ENCODE measurements around the gene TMEM132D. TPM values are rescaled to one million over a fixed set of nuclear protein-coding genes. Genes with fewer than 3 reads are reported as not detected.

Gene TMEM132D
- total RNA-seq, 1 donor from 2014 or later, result 1.1 TPM

DNA sequence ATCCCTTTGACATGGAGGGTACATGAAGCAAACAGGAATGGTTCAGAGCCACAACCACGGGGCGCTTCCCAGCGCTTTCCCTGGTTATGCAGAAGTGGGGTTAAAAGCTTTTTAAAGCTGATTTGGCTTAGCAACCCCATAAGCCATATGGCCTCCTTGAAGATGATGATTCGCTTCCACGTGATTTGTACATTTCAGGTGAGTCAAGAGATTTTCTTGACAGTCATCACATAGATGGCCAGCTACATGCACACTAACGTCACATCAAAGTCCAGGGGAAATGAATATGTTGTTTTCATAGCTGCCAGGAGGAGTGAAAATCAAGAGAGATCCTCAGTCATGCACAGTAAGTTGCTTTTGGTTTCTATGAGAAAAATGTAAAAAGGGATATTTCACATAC, 309.7 kb downstream of the TMEM132D start:
- H3K4me3 Mint-ChIP-seq, result no peak overlapping the region
- no peaks in the 10 kb centered on the region for H3K27me3 ChIP-seq
- H3K4me2 ChIP-seq, result no peak overlapping the region
- H3K4me1 ChIP-seq, result no peaks in the 10 kb centered on the region
- H3K4me1 Mint-ChIP-seq, result peaks cover 15% of the 10 kb centered on the region
- peaks cover 6% of the 10 kb centered on the region for H3K36me3 Mint-ChIP-seq
- H3K36me3 ChIP-seq, result no peaks in the 10 kb centered on the region
- no peak overlapping the region for H3K4me3 ChIP-seq
- peaks cover 6% of the 10 kb centered on the region for H3K9me3 Mint-ChIP-seq
- H3K9ac ChIP-seq, result no peak overlapping the region
- H4K20me1 ChIP-seq (ENCODE audit: low read depth), result no peaks in the 10 kb centered on the region
- no peaks in the 10 kb centered on the region for H3K9me3 ChIP-seq (ENCODE audit: low read depth)
- H3K27ac ChIP-seq, result no peak overlapping the region
- no peaks in the 10 kb centered on the region for H3K27me3 Mint-ChIP-seq (ENCODE audit: insufficient read depth, low read depth)
- no peak overlapping the region for H3K27ac Mint-ChIP-seq
- no peaks in the 10 kb centered on the region for H3F3A ChIP-seq (ENCODE audit: low read depth)
- TF ChIP-seq, protein P1, sequence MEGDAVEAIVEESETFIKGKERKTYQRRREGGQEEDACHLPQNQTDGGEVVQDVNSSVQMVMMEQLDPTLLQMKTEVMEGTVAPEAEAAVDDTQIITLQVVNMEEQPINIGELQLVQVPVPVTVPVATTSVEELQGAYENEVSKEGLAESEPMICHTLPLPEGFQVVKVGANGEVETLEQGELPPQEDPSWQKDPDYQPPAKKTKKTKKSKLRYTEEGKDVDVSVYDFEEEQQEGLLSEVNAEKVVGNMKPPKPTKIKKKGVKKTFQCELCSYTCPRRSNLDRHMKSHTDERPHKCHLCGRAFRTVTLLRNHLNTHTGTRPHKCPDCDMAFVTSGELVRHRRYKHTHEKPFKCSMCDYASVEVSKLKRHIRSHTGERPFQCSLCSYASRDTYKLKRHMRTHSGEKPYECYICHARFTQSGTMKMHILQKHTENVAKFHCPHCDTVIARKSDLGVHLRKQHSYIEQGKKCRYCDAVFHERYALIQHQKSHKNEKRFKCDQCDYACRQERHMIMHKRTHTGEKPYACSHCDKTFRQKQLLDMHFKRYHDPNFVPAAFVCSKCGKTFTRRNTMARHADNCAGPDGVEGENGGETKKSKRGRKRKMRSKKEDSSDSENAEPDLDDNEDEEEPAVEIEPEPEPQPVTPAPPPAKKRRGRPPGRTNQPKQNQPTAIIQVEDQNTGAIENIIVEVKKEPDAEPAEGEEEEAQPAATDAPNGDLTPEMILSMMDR (IDR thresholded peaks at IDR 0.05), result no peak
- DNase-seq (ENCODE audit: low spot score), result no peak
- no peaks in the 10 kb centered on the region for H3K79me2 ChIP-seq (ENCODE audit: low read depth)
- H2AFZ ChIP-seq (replicated peaks), result no peak overlapping the region

DNA sequence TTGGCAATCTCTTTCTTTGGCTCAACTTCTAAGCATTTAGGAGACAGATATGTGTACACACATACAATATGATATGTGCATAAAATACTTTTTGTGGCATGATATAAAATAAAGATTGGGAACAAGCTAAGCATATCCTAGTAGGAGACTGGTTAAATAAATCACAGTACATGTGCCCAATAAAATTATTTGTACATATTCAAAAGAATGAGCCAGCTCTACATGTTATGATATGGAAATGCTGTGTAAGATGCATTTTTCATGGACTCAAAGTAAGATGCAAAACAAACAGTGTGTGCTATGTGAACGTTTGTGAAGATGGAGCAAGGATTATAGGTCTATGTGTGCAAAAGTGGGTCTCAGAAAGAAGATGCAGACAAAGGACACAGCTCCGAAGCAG, 311.4 kb downstream of the TMEM132D start:
- DNase-seq (ENCODE audit: low spot score), result no peak
- Mint-ChIP-seq H3K36me3 (peaks cover 11% of the 10 kb centered on the region), H3K27me3 (ENCODE audit: insufficient read depth, low read depth) (no peaks in the 10 kb centered on the region), H3K4me1 (no peaks in the 10 kb centered on the region), H3K27ac (no peak overlapping the region), H3K9me3 (peaks cover 13% of the 10 kb centered on the region), H3K4me3 (no peak overlapping the region)
- H3K79me2 ChIP-seq (ENCODE audit: low read depth), result no peaks in the 10 kb centered on the region
- no peak overlapping the region for H3K4me3 ChIP-seq
- H3K36me3 ChIP-seq, result no peaks in the 10 kb centered on the region
- no peak for TF ChIP-seq EZH2phosphoT487 (IDR thresholded peaks at IDR 0.05)
- TF ChIP-seq, protein P1 (IDR thresholded peaks at IDR 0.05), result no peak
- TF ChIP-seq EZH2 (IDR thresholded peaks at IDR 0.05), result no peak
- H3K4me1 ChIP-seq, result no peaks in the 10 kb centered on the region
- H3K9ac ChIP-seq, result no peak overlapping the region
- H3K9me3 ChIP-seq (ENCODE audit: low read depth), result no peaks in the 10 kb centered on the region
- H3K27ac ChIP-seq, result no peak overlapping the region
- no peaks in the 10 kb centered on the region for H3K27me3 ChIP-seq
- H2AFZ ChIP-seq (replicated peaks), result no peak overlapping the region
- H3K4me2 ChIP-seq, result no peak overlapping the region
- H4K20me1 ChIP-seq (ENCODE audit: low read depth), result no peaks in the 10 kb centered on the region
- no peaks in the 10 kb centered on the region for H3F3A ChIP-seq (ENCODE audit: low read depth)

DNA sequence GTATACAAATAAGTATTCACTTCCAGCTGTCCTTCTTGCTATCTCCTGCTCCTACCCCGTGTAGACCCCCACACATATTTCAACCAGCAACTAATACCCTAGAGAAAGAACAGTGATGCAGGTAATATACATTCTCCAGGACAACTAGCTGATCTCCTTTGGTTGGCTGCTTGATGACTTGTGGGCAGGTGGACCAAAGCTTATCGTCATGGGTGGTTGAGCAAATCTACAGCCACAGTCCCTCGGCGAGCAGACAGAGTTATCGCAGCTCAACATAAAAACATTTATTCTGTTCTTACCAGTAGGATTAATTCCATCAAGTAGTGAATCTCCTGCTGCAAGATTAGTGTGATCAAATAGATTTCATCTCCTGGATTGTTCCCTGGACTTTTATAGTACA, 314.3 kb downstream of the TMEM132D start:
- Mint-ChIP-seq H3K27ac (no peak overlapping the region), H3K36me3 (peaks cover 11% of the 10 kb centered on the region), H3K4me3 (no peak overlapping the region), H3K9me3 (peaks cover 20% of the 10 kb centered on the region), H3K4me1 (peaks cover 7% of the 10 kb centered on the region), H3K27me3 (ENCODE audit: insufficient read depth, low read depth) (no peaks in the 10 kb centered on the region)
- no peaks in the 10 kb centered on the region for H3K79me2 ChIP-seq (ENCODE audit: low read depth)
- no peak overlapping the region for H2AFZ ChIP-seq (replicated peaks)
- no peak for TF ChIP-seq EZH2phosphoT487 (IDR thresholded peaks at IDR 0.05)
- no peak for TF ChIP-seq EZH2 (IDR thresholded peaks at IDR 0.05)
- TF ChIP-seq, protein P1 (IDR thresholded peaks at IDR 0.05), result no peak
- no peaks in the 10 kb centered on the region for H3K9me3 ChIP-seq (ENCODE audit: low read depth)
- no peaks in the 10 kb centered on the region for H3F3A ChIP-seq (ENCODE audit: low read depth)
- no peak overlapping the region for H3K27ac ChIP-seq
- H4K20me1 ChIP-seq (ENCODE audit: low read depth), result no peaks in the 10 kb centered on the region
- no peak overlapping the region for H3K4me3 ChIP-seq
- no peak overlapping the region for H3K9ac ChIP-seq
- no peaks in the 10 kb centered on the region for H3K36me3 ChIP-seq
- no peaks in the 10 kb centered on the region for H3K27me3 ChIP-seq
- H3K4me2 ChIP-seq, result no peak overlapping the region
- no peak for DNase-seq (ENCODE audit: low spot score)
- no peaks in the 10 kb centered on the region for H3K4me1 ChIP-seq

DNA sequence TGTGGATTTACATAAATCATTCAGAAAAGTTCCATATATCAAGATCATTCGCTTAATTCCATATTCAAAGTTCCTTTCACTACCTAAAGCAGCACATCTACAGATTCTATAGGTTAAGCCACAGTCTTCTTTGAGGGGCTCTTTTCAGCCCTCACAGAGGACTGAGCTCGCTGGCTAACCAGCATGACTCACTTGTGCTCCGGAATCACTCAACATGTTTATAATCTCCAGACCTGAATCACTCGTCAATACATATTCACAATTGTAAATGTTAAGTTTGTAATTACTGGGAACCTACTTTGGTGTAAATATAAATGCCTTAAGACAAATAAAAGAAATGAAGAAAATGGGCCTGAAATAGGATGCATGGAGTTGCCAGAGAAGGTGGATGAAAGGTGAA, 315.7 kb downstream of the TMEM132D start:
- Histone ChIP-seq H3K9me3 (ENCODE audit: low read depth) (no peaks in the 10 kb centered on the region), H3K4me2 (no peak overlapping the region), H3K27ac (no peak overlapping the region), H3K79me2 (ENCODE audit: low read depth) (no peaks in the 10 kb centered on the region), H3K9ac (no peak overlapping the region), H3F3A (ENCODE audit: low read depth) (no peaks in the 10 kb centered on the region), H3K4me3 (no peak overlapping the region), H2AFZ (replicated peaks) (no peak overlapping the region), H3K4me1 (no peaks in the 10 kb centered on the region), H3K36me3 (no peaks in the 10 kb centered on the region), H3K27me3 (no peaks in the 10 kb centered on the region), H4K20me1 (ENCODE audit: low read depth) (no peaks in the 10 kb centered on the region)
- H3K27me3 Mint-ChIP-seq (ENCODE audit: insufficient read depth, low read depth), result no peaks in the 10 kb centered on the region
- H3K9me3 Mint-ChIP-seq, result peaks cover 20% of the 10 kb centered on the region
- H3K36me3 Mint-ChIP-seq, result peaks cover 11% of the 10 kb centered on the region
- no peak overlapping the region for H3K27ac Mint-ChIP-seq
- peaks cover 17% of the 10 kb centered on the region for H3K4me1 Mint-ChIP-seq
- no peak for DNase-seq (ENCODE audit: low spot score)
- TF ChIP-seq EZH2 (IDR thresholded peaks at IDR 0.05), result no peak
- TF ChIP-seq, protein P1 (IDR thresholded peaks at IDR 0.05), result no peak
- no peak for TF ChIP-seq EZH2phosphoT487 (IDR thresholded peaks at IDR 0.05)
- no peak overlapping the region for H3K4me3 Mint-ChIP-seq
